Colonic mucosa (tissue), 4 donors: ENCODE data around the gene CHD2. TPM values are rescaled to one million over a fixed set of nuclear protein-coding genes. Genes with fewer than 3 reads are reported as not detected.

ENCODE experiments used
- DNase-seq: peaks from one replicate; pipeline ENCODE4 v3.0.0-alpha.2; 2020
- H3K27ac ChIP-seq: fragments of 200-600 bp; one replicate; pipeline ENCODE4 v1.8.0; 2021
- H3K27me3 ChIP-seq: fragments of 200-600 bp; one replicate; pipeline ENCODE4 v1.8.0; 2021
- H3K36me3 ChIP-seq: fragments of 200-600 bp; one replicate; pipeline ENCODE4 v1.8.0; 2021
- H3K4me1 ChIP-seq: fragments of 200-600 bp; one replicate; pipeline ENCODE4 v1.8.0; 2021; ENCODE audit warnings: mild to moderate bottlenecking
- H3K4me3 ChIP-seq: fragments of 200-600 bp; one replicate; pipeline ENCODE4 v1.8.0; 2021
- H3K9ac ChIP-seq, 2 donors: one replicate each; pipeline ENCODE4 v1.7.0; 2013; ENCODE audit warnings: control low read depth in 2 of 2, low read depth in 2 of 2, low read length in 2 of 2
- H3K9me3 ChIP-seq: fragments of 200-600 bp; one replicate; pipeline ENCODE4 v1.8.0; 2021
- CTCF ChIP-seq: fragments of 200-600 bp; IDR thresholded peaks from one replicate; pipeline ENCODE4 v1.8.0; 2022; ENCODE audit warnings: antibody characterized with exemption, mild to moderate bottlenecking
- intact Hi-C: fragments of 100-400 bp; cut with DNase I; formaldehyde crosslinking; loops from one replicate; pipeline ENCODE4 v1.14.1; 2022
- total RNA-seq, 2 donors: library from RNA; stranded (reverse); fragmentation: NEBNext Ultra II Directional in 1 of 2; extraction: Animal tissue kit (Norgen Biotek cat#: 25700) in 1 of 2; gene quantifications; one replicate each; pipeline ENCODE4 v1.2.1, GENCODE V29; 2021
- donor health status: healthy.
- donor health status: DM: no; HTN: no; CAD: no.
- donor health status: DM: no; HTN: no; CAD: no.

Gene CHD2
- total RNA-seq, 2 donors from 2014 or later, result 87.5 to 121 TPM

- H3K9me3 ChIP-seq, result no peaks in the 10 kb centered on the region
- no peak for TF ChIP-seq CTCF
- no peaks in the 10 kb centered on the region for H3K36me3 ChIP-seq
- H3K9ac ChIP-seq, result no peak overlapping the region
- H3K27ac ChIP-seq, result no peak overlapping the region
- intact Hi-C loops, result no loop called here
- no peak for DNase-seq
- no peaks in the 10 kb centered on the region for H3K4me1 ChIP-seq
- peaks cover 30% of the 10 kb centered on the region for H3K27me3 ChIP-seq
- H3K4me3 ChIP-seq, result no peak overlapping the region
Observed at GRCh38 chr15:93070132-93070531, 170.0 kb downstream of the CHD2 start.

- no peak for DNase-seq
- Histone ChIP-seq H3K9ac (peak overlapping the region in 1 of 2 donors; percentile 39), H3K4me1 (no peaks in the 10 kb centered on the region), H3K4me3 (peak overlapping the region; percentile 32), H3K36me3 (no peaks in the 10 kb centered on the region), H3K27ac (no peak overlapping the region), H3K27me3 (peaks cover 30% of the 10 kb centered on the region), H3K9me3 (no peaks in the 10 kb centered on the region)
- intact Hi-C loops, result no loop called here
- TF ChIP-seq CTCF, result no peak
Observed at GRCh38 chr15:93070551-93071296, 170.6 kb downstream of the CHD2 start.

DNA sequence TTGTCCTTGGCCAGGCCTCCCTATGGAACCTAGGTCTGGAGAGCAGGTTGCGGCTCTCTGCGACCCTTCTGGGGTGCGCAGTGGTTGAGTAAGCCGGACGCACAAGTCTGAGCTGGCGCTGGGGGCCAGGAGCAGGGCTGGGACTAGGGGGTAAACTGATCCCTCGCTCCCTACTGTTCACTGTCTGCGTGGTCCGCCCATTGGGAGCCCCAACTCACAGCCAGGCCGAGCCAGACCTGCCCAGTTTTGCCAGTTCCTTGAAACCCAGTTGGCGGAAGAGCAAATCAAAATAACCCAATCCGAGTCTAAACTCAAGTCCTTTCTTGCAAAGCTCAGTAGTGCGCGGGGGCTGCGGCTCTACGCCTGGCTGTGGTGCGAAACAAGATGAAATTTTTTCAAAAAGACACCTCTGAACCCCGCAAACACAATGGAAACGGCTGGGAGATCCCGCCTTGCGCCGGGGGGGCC is 171.4 kb downstream of the CHD2 start:
- Histone ChIP-seq H3K27ac (peak overlapping the region; percentile 50), H3K9ac (peak overlapping the region; percentile 12 to 39), H3K4me1 (no peaks in the 10 kb centered on the region), H3K36me3 (no peaks in the 10 kb centered on the region), H3K9me3 (no peaks in the 10 kb centered on the region), H3K4me3 (peak overlapping the region; percentile 32), H3K27me3 (peaks cover 30% of the 10 kb centered on the region)
- DNase-seq, result no peak
- no peak for TF ChIP-seq CTCF
- intact Hi-C loops, result no loop called here

GRCh38 chr15:93072011-93072410 is 171.9 kb downstream of the CHD2 start:
- intact Hi-C loops, result no loop called here
- Histone ChIP-seq H3K27ac (peak overlapping the region; percentile 50), H3K4me1 (no peaks in the 10 kb centered on the region), H3K4me3 (peak overlapping the region; percentile 32), H3K36me3 (no peaks in the 10 kb centered on the region), H3K9ac (peak overlapping the region in 1 of 2 donors; percentile 26), H3K27me3 (peaks cover 30% of the 10 kb centered on the region), H3K9me3 (no peaks in the 10 kb centered on the region)
- DNase-seq, result no peak
- no peak for TF ChIP-seq CTCF

GRCh38 chr15:93072411-93073394 is 172.6 kb downstream of the CHD2 start:
- H3K27me3 ChIP-seq, result peaks cover 30% of the 10 kb centered on the region
- H3K4me3 ChIP-seq, result peak overlapping the region; percentile 32
- H3K36me3 ChIP-seq, result no peaks in the 10 kb centered on the region
- no peak for TF ChIP-seq CTCF
- intact Hi-C loops, result no loop called here
- H3K27ac ChIP-seq, result peak overlapping the region; percentile 50
- H3K9me3 ChIP-seq, result no peaks in the 10 kb centered on the region
- DNase-seq, result peak; percentile 65
- H3K4me1 ChIP-seq, result no peaks in the 10 kb centered on the region
- H3K9ac ChIP-seq, result peak overlapping the region; percentile 26 to 56
